Panc1 (cell line): ENCODE results near the gene NPAS3. TPM values are rescaled to one million over a fixed set of nuclear protein-coding genes. Genes with fewer than 3 reads are reported as not detected.

Source experiments
- ATAC-seq: fragments of 200-7000 bp; cut with Tn5 transposase; 2 replicates; pipeline ENCODE4 v1.9.1; 2020; ENCODE audit warnings: mild to moderate bottlenecking, moderate library complexity
- BruUV-seq: library from RNA; stranded (reverse); fragments of 400-500 nt; replicated peaks from 2 replicates; lab custom pipeline; 2021; lab: Mats Ljungman, UMichigan
- CTCF ChIA-PET: fragments of 300-600 bp; sonication (Branson Sonifier 250); formaldehyde crosslinking; loops from one replicate; lab custom pipeline; 2022; ENCODE audit warnings: antibody characterized with exemption; lab: Charles Lee
- POLR2A ChIA-PET: fragments of 300-600 bp; sonication (Branson Sonifier 250); formaldehyde crosslinking; loops from one replicate; lab custom pipeline; 2022; ENCODE audit warnings: antibody characterized with exemption; lab: Charles Lee
- DNase-seq: peaks from one replicate; pipeline ENCODE4 v3.0.0-alpha.2; 2010; ENCODE audit warnings: low read depth, low spot score
- H3K27ac ChIP-seq: 2 replicates; pipeline ENCODE4 v1.5.1; 2011; ENCODE audit warnings: mild to moderate bottlenecking, low read length, inconsistent platforms
- H3K27me3 ChIP-seq: fragments of 200-500 bp; sonication (Bioruptor generic); 2 replicates; pipeline ENCODE4 v1.6.0; 2014; ENCODE audit warnings: low read length, inconsistent platforms; ENCODE audit not compliant: control insufficient read depth, insufficient read depth
- H3K36me3 ChIP-seq: fragments of 200-500 bp; sonication (Bioruptor generic); 2 replicates; pipeline ENCODE4 v1.5.1; 2014; ENCODE audit warnings: inconsistent platforms, mild to moderate bottlenecking, low read length, moderate library complexity; ENCODE audit not compliant: control insufficient read depth, insufficient read depth
- H3K4me1 ChIP-seq: 2 replicates; pipeline ENCODE4 v1.5.1; 2011; ENCODE audit warnings: inconsistent platforms, mild to moderate bottlenecking, low read length, moderate library complexity; ENCODE audit not compliant: control insufficient read depth, insufficient read depth
- H3K4me3 ChIP-seq, 2 experiments: 2 replicates each; pipeline ENCODE4 v1.5.1; 2011 to 2012; ENCODE audit warnings: low read depth in 2 of 2, low read length in 2 of 2, mild to moderate bottlenecking in 2 of 2, inconsistent platforms in 1 of 2, moderate library complexity in 1 of 2
- H3K9me3 ChIP-seq: fragments of 200-500 bp; sonication (Bioruptor generic); 2 replicates; pipeline ENCODE4 v1.5.1; 2014; ENCODE audit warnings: low read depth, mild to moderate bottlenecking, inconsistent platforms, low read length, moderate library complexity; ENCODE audit not compliant: control insufficient read depth, insufficient read depth
- CTCF ChIP-seq: fragments of 450-650 bp; IDR thresholded peaks from 2 replicates; pipeline ENCODE4 v1.5.1; 2017; ENCODE audit warnings: mild to moderate bottlenecking
- POLR2AphosphoS5 ChIP-seq: IDR thresholded peaks from 2 replicates; pipeline ENCODE4 v1.6.1; 2012; ENCODE audit warnings: mild to moderate bottlenecking, low read depth, low read length, moderate library complexity
- REST ChIP-seq, 2 experiments: IDR thresholded peaks; 2 replicates each; pipeline ENCODE4 v1.6.1; 2011 to 2012; ENCODE audit warnings: low read depth in 2 of 2, control low read depth in 1 of 2, low read length in 1 of 2, mild to moderate bottlenecking in 1 of 2, moderate library complexity in 1 of 2; ENCODE audit not compliant: insufficient read depth in 1 of 2
- SIN3A ChIP-seq: IDR thresholded peaks from 2 replicates; pipeline ENCODE4 v1.6.1; 2012; ENCODE audit warnings: low read depth, mild to moderate bottlenecking, low read length, moderate library complexity, borderline replicate concordance; ENCODE audit not compliant: insufficient read depth
- TCF7L2 ChIP-seq: IDR thresholded peaks from 2 replicates; pipeline ENCODE4 v1.6.1; 2011; ENCODE audit warnings: mild to moderate bottlenecking, low read depth, low read length, inconsistent platforms
- in situ Hi-C: cut with HindIII; loops from 2 replicates; pipeline ENCODE4 v1.10.0; 2016; ENCODE audit warnings: low sequenced_read_pairs, low pct_unique_long_range_greater_than_20kb
- intact Hi-C: fragments of 100-400 bp; cut with micrococcal nuclease; formaldehyde crosslinking; loops from one replicate; pipeline ENCODE4 v1.10.0; 2022; ENCODE audit not compliant: unreplicated experiment
- total RNA-seq: library from RNA; stranded (reverse); gene quantifications from one replicate; pipeline ENCODE4 v1.2.1, GENCODE V29; 2021; ENCODE audit not compliant: unreplicated experiment

The NPAS3 gene
- total RNA-seq, 1 experiment from 2014 or later = 0.23 TPM

- H3K9me3 ChIP-seq = no peaks in the 10 kb centered on the region
- no peak overlapping the region for H3K27ac ChIP-seq
- CTCF ChIA-PET = no interaction called here
- no peak overlapping the region for H3K4me3 ChIP-seq
- no peaks in the 10 kb centered on the region for H3K27me3 ChIP-seq
- POLR2A ChIA-PET = no interaction called here
- no TSS peak for BruUV-seq
- no peak for DNase-seq
- in situ Hi-C loops (no loop called here), intact Hi-C loops (no loop called here)
- no peak for ATAC-seq
- no peaks in the 10 kb centered on the region for H3K36me3 ChIP-seq
- no peaks in the 10 kb centered on the region for H3K4me1 ChIP-seq
- TF ChIP-seq POLR2AphosphoS5 (no peak), TCF7L2 (no peak), SIN3A (no peak), REST (IDR thresholded peaks at IDR 0.05; ENCODE audit: insufficient read depth in 1 of 2, low read depth in 2 of 2, low read length in 1 of 2) (no peak), CTCF (no peak)
Observed at GRCh38 chr14:33165144-33165925, 226.7 kb downstream of the NPAS3 start.

- no TSS peak for BruUV-seq
- intact Hi-C loops (no loop called here), in situ Hi-C loops (no loop called here)
- no peaks in the 10 kb centered on the region for H3K9me3 ChIP-seq
- ATAC-seq = no peak
- no peak overlapping the region for H3K27ac ChIP-seq
- no peaks in the 10 kb centered on the region for H3K27me3 ChIP-seq
- no peak for DNase-seq
- H3K36me3 ChIP-seq = no peaks in the 10 kb centered on the region
- no peaks in the 10 kb centered on the region for H3K4me1 ChIP-seq
- H3K4me3 ChIP-seq = no peak overlapping the region
- TF ChIP-seq TCF7L2 = no peak
- TF ChIP-seq SIN3A = no peak
- TF ChIP-seq REST (IDR thresholded peaks at IDR 0.05; ENCODE audit: insufficient read depth in 1 of 2, low read depth in 2 of 2, low read length in 1 of 2) = no peak
- no peak for TF ChIP-seq CTCF
- no peak for TF ChIP-seq POLR2AphosphoS5
- CTCF ChIA-PET = no interaction called here
- POLR2A ChIA-PET = no interaction called here
Observed at GRCh38 chr14:33165926-33166289, 227.2 kb downstream of the NPAS3 start.
